ENCODE data around the gene RGS7.
"Not testable (repeated sequence)": the region's sequence is repeated elsewhere in the genome, so short reads cannot be mapped to it uniquely, and the experiment has no call there.

Gene RGS7

DNA sequence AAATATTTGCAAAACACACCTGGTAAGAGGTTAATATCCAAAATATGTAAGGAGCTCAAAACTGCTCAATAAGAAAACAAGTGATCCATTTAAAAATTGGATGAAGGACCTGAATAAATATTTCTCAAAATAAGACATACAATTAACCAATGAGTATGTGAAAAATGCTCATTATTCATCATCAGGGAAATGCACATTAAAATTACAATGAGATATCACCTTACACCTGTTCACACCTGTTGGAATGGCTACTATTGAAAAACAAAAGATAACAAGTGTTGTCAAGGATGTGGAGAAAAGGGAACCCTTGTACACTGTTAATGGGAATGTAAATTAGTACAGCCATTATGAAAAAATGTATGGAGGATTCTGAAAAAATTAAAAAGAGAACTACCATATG, 609.1 kb downstream of the RGS7 start:
- H3K4me3 ChIP-seq (ENCODE audit: low read depth, low read length): no peak overlapping the region

DNA sequence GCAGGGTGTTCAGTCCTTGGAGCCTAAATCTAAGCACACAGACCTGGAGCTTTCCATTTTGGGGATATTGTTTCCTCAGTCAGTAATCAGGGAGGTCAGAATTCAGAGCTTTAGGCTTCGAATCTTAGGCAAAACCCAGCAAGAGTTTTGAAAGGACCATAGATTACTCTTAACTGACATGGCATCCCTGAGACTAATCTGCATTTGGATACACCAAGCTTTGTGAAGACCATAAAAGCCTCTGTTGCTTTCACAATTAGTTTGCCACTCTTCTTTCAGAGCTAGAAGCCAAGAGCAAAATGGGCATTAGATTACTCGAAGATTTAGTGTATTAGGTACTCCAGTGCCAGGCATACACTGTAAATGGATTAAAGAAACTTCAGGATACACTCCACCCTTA, 613.3 kb downstream of the RGS7 start:
- no peak overlapping the region for H3K4me3 ChIP-seq (ENCODE audit: low read depth, low read length)

DNA sequence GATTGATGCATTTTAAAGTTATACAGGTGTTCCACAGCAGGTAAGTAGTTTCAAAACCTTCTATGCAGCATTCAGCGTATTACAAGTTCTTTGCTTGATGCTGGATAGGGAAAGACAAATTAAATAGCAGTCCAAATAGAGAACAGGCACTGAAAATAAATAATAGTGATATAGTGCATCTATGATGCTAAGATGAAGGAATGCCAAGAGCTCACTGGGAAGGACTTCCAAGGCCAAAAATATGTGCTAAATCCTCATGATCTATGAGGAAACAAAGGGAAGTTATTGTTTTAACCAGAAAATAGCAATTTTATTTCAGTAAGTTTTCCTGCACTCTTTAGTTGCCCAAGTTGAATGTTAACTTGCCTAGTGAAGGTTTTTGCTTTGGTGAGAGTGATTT, 617.3 kb downstream of the RGS7 start:
- H3K4me3 ChIP-seq (ENCODE audit: low read depth, low read length): no peak overlapping the region

DNA sequence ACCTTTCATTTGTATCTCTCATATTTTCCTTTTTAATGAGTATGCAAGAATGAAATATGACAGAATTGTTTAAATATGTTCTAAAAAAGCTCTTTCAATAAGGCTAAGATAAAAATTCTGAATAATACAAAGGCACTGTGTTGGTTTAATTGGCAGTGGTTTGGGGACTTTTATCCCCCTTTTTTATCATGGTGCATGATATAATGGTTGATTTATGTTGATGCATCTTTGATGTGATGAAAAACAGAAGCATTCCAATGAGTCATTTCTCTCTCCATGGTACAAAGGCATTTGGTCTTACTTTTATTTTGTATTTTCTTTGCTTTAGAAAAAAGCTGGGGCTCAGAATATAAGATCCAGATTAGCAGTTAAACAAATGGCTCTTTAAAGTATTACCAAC, 617.9 kb downstream of the RGS7 start:
- no peak overlapping the region for H3K4me3 ChIP-seq (ENCODE audit: low read depth, low read length)

DNA sequence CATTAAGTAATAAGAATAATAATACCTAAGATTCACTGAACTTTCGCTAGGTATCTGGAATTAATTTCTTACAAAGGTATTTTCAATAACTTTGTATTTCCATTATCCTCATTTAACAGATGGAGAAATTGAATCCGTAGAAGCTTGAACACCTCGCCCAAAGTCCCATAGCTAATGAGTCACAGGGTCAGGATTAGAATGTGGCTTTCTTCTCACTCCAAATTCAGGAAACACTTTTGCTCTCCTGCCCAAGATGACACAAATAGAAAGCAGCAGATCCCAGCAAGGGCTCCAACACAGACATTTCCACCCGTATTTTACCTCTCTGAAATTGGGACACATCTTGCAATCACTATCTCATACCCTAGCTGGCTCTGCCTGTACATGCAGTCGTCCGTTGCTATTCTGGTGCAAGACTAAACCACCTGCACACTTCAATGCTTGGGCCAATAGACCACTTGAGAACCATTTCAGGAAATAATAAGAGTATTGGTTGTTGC, 619.2 kb downstream of the RGS7 start:
- no peak overlapping the region for H3K4me3 ChIP-seq (ENCODE audit: low read depth, low read length)

- H3K4me3 ChIP-seq (ENCODE audit: low read depth, low read length): no peak overlapping the region
Measured at GRCh38 chr1:240737298-240737697, 619.7 kb downstream of the RGS7 start.

DNA sequence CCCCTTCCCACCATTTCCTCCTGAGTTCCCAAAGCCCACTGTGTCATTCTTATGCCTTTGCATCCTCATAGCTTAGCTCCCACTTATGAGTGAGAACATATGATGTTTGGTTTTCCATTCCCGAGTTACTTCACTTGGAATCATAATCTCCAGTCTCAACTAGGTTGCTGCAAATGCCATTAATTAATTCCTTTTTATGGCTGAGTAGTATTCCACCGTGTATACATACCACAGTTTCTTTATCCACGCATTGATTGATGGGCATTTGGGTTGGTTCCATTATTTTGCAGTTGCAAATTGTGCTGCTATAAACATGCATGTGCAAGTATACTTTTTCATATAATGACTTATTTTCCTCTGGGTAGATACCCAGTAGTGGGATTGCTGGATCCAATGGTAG, 622.3 kb downstream of the RGS7 start:
- H3K4me3 ChIP-seq (ENCODE audit: low read depth, low read length): not testable (repeated sequence)

GRCh38 chr1:240734001-240734400, 623.0 kb downstream of the RGS7 start:
- H3K4me3 ChIP-seq (ENCODE audit: low read depth, low read length): no peak overlapping the region

DNA sequence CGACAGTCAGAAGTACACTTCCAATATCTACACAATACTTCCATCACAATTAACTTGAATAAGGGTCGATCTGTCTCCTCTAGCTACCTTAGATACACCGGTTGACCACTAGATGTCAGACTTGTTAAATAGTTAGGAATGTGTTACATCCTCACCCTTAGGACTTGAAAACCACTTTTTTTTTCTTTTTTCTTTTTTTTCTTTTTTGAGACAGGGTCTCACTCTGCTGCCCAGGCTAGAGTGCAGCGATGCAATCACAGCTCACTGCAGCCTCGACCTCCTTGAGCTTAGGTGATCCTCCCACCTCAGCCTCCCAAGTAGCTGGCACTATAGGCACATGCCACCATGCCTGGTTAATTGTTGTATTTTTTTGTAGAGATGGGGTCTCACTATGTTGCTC, 624.6 kb downstream of the RGS7 start:
- H3K4me3 ChIP-seq (ENCODE audit: low read depth, low read length): no peak overlapping the region

Data from iPS-11a (cell line).